ENCODE results near the gene DHRS7C.

DNA sequence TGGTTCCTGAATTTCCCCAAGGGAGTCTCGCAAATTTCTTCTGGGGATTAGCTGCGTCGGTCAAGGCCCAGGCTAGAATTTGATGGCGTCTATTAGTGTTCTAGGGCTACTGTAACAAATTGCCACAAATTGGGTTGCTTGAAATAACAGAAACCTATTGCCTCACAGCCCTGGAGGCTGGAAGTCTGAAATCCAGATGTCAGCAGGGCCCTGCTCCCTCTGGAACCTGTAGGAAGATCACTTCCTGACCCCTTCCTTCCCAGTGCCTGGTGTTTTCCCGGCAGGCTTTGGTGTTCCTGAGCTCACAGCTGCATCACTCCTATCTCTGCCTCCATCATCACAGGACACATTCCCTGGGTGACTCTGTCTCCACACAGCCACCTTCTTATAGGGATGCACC lies 24.4 kb downstream of the DHRS7C start:
- TF ChIP-seq, protein P1, sequence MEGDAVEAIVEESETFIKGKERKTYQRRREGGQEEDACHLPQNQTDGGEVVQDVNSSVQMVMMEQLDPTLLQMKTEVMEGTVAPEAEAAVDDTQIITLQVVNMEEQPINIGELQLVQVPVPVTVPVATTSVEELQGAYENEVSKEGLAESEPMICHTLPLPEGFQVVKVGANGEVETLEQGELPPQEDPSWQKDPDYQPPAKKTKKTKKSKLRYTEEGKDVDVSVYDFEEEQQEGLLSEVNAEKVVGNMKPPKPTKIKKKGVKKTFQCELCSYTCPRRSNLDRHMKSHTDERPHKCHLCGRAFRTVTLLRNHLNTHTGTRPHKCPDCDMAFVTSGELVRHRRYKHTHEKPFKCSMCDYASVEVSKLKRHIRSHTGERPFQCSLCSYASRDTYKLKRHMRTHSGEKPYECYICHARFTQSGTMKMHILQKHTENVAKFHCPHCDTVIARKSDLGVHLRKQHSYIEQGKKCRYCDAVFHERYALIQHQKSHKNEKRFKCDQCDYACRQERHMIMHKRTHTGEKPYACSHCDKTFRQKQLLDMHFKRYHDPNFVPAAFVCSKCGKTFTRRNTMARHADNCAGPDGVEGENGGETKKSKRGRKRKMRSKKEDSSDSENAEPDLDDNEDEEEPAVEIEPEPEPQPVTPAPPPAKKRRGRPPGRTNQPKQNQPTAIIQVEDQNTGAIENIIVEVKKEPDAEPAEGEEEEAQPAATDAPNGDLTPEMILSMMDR (optimal IDR thresholded peaks at IDR 0.05 in 1 of 3, IDR thresholded peaks at IDR 0.05 in 1 of 3, conservative IDR thresholded peaks at IDR 0.05 in 1 of 3; ENCODE audit: extremely low read depth in 1 of 3, insufficient read depth in 2 of 3, low read length in 3 of 3): no peak
- TF ChIP-seq EZH2 (IDR thresholded peaks at IDR 0.05; ENCODE audit: low read length): no peak
